Lower lobe of right lung (tissue), 2 donors: Measurements from ENCODE around the gene PTN. TPM values are rescaled to one million over a fixed set of nuclear protein-coding genes. Genes with fewer than 3 reads are reported as not detected.

Source experiments
- ATAC-seq, 2 donors: fragments of 200-7000 bp; cut with Tn5 transposase; one replicate each; pipeline ENCODE4 v1.9.1; 2020 to 2022; ENCODE audit warnings: mild to moderate bottlenecking in 2 of 2, moderate library complexity in 2 of 2
- DNase-seq: peaks from one replicate; pipeline ENCODE4 v3.0.0-alpha.2; 2020
- H3K27ac ChIP-seq: fragments of 200-600 bp; one replicate; pipeline ENCODE4 v1.8.0; 2022
- H3K27me3 ChIP-seq: fragments of 200-600 bp; one replicate; pipeline ENCODE4 v1.8.0; 2022; ENCODE audit warnings: low read depth
- H3K36me3 ChIP-seq: fragments of 200-600 bp; one replicate; pipeline ENCODE4 v1.8.0; 2022; ENCODE audit warnings: mild to moderate bottlenecking
- H3K4me1 ChIP-seq: fragments of 200-600 bp; one replicate; pipeline ENCODE4 v1.8.0; 2022
- H3K4me3 ChIP-seq: fragments of 200-600 bp; one replicate; pipeline ENCODE4 v1.8.0; 2022; ENCODE audit warnings: mild to moderate bottlenecking
- H3K9me3 ChIP-seq: fragments of 200-600 bp; one replicate; pipeline ENCODE4 v1.8.0; 2022
- intact Hi-C: fragments of 100-400 bp; cut with DNase I; formaldehyde crosslinking; loops from one replicate; pipeline ENCODE4 v1.11.0; 2022
- total RNA-seq: library from RNA; stranded (reverse); fragmentation: NEBNext Ultra II Directional; extraction: Animal tissue kit (Norgen Biotek cat#: 25700); gene quantifications from one replicate; pipeline ENCODE4 v1.2.1, GENCODE V29; 2021
- TF ChIP-seq, protein P1 (sequence below): fragments of 200-600 bp; IDR thresholded peaks from one replicate; pipeline ENCODE4 v1.8.0; 2022; ENCODE audit warnings: antibody characterized with exemption, mild to moderate bottlenecking
- donor health status: DM: no; HTN: yes; CAD: no; lungs with severe emphysema.

The PTN gene
- total RNA-seq, 1 donor from 2014 or later = 6.3 TPM

DNA sequence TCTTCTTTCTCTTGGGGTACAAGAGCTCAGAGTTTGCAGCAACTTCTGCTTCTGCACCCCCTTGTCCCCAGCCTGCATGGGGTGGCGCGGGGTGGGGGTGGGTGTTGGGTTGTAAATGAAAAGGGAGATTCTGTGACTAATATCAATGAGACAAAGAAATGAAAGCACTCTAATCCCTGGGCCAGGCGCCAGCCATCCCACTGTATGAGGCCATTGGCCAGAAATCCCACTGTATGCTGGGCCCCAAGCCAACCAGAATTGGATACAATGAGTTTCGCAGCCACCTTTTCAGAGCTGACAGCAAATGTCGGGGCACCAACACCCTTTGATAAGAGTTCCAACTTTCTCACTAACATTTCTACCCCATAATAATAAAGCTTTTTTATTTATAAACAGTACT is 10.9 kb upstream of the PTN start:
- H3K4me1 ChIP-seq = no peaks in the 10 kb centered on the region
- H3K36me3 ChIP-seq = no peaks in the 10 kb centered on the region
- DNase-seq (no peak), ATAC-seq (no peak)
- H3K27ac ChIP-seq = no peak overlapping the region
- TF ChIP-seq, protein P1, sequence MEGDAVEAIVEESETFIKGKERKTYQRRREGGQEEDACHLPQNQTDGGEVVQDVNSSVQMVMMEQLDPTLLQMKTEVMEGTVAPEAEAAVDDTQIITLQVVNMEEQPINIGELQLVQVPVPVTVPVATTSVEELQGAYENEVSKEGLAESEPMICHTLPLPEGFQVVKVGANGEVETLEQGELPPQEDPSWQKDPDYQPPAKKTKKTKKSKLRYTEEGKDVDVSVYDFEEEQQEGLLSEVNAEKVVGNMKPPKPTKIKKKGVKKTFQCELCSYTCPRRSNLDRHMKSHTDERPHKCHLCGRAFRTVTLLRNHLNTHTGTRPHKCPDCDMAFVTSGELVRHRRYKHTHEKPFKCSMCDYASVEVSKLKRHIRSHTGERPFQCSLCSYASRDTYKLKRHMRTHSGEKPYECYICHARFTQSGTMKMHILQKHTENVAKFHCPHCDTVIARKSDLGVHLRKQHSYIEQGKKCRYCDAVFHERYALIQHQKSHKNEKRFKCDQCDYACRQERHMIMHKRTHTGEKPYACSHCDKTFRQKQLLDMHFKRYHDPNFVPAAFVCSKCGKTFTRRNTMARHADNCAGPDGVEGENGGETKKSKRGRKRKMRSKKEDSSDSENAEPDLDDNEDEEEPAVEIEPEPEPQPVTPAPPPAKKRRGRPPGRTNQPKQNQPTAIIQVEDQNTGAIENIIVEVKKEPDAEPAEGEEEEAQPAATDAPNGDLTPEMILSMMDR = no peak
- H3K9me3 ChIP-seq = no peaks in the 10 kb centered on the region
- no peak overlapping the region for H3K4me3 ChIP-seq
- intact Hi-C loops = no loop called here
- no peaks in the 10 kb centered on the region for H3K27me3 ChIP-seq

DNA sequence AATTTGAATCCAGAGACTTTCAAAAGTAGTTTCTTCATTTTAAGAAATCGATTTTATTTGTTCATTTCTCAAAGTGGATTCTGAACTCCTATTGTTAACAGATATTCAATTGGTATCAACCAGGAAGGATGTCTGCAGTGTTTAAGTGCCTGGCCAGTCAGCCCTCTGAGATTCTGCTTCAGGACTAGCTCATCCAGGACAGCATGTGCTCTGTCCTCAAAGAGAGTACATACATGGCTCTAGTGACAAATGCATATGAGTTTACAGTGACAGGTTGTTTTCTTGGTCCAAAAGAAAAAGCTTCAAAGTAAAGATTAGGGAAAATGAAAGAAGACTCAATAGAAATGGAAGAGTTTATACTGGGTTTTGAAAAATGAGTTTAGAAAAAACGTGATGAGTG is 8.4 kb upstream of the PTN start:
- H3K27ac ChIP-seq = no peak overlapping the region
- H3K4me3 ChIP-seq = no peak overlapping the region
- intact Hi-C loops = no loop called here
- no peaks in the 10 kb centered on the region for H3K4me1 ChIP-seq
- no peaks in the 10 kb centered on the region for H3K9me3 ChIP-seq
- no peak for ATAC-seq
- TF ChIP-seq, protein P1 = no peak
- H3K27me3 ChIP-seq = no peaks in the 10 kb centered on the region
- DNase-seq = no peak
- H3K36me3 ChIP-seq = no peaks in the 10 kb centered on the region

DNA sequence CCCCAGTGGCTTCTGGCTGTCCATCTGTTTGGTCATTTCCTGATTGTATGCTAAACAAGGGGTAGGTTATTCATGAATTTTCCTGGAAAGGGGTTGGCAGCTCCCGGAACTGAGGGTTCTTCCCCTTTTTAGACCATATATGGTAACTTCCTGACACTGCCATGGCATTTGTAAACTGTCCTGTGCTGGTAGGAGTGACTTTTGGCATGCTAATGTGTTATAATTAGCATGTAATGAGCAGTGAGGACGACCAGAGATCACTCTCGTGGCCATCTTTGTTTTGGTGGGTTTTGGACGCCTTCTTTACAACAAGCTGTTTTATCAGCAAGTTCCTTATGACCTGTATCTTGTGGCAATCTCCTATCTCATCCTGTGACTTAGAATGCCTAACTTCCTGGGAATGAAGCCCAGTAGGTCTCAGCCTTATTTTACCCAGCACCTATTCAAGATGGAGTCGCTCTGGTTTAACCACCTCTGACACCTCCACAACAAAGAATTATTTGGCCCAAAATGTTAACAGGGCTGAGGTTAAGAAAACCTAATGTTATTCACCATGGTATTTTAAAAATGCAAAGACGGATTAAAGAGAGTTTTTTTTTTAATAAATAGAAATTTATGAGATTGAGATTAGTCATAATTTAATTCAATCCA is 2.4 kb upstream of the PTN start:
- DNase-seq (no peak), ATAC-seq (no peak)
- H3K36me3 ChIP-seq = no peaks in the 10 kb centered on the region
- H3K9me3 ChIP-seq = no peaks in the 10 kb centered on the region
- no peak overlapping the region for H3K27ac ChIP-seq
- H3K4me3 ChIP-seq = no peak overlapping the region
- no peaks in the 10 kb centered on the region for H3K4me1 ChIP-seq
- intact Hi-C loops = no loop called here
- H3K27me3 ChIP-seq = no peaks in the 10 kb centered on the region
- TF ChIP-seq, protein P1 = no peak

DNA sequence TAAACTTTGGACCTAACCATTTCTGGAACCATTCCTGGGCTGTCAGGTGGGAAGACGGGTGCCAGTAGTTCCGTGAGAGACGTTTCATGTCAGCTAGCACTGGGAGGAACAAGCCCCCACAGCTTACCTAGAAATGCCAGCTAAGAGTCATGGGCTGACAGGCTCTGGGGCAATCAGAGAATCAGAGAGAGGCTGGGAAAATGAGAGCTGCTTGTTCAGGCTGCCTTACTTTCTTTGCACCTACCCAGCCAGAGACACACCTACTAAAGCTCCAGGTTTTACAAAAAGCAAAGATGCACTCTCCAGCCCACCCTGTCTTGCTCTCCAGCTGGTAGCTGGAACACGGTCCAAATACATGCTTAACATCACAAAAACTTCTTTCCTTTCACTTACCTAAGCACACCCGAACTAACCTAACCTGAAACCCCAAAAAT is 688 bp downstream of the PTN start:
- H3K27ac ChIP-seq = no peak overlapping the region
- no peaks in the 10 kb centered on the region for H3K36me3 ChIP-seq
- DNase-seq = no peak
- H3K27me3 ChIP-seq = no peaks in the 10 kb centered on the region
- peak in 1 of 2 donors; percentile 14 for ATAC-seq
- TF ChIP-seq, protein P1 = no peak
- peak overlapping the region; percentile 32 for H3K4me3 ChIP-seq
- no peaks in the 10 kb centered on the region for H3K4me1 ChIP-seq
- intact Hi-C loops = no loop called here
- H3K9me3 ChIP-seq = no peaks in the 10 kb centered on the region

DNA sequence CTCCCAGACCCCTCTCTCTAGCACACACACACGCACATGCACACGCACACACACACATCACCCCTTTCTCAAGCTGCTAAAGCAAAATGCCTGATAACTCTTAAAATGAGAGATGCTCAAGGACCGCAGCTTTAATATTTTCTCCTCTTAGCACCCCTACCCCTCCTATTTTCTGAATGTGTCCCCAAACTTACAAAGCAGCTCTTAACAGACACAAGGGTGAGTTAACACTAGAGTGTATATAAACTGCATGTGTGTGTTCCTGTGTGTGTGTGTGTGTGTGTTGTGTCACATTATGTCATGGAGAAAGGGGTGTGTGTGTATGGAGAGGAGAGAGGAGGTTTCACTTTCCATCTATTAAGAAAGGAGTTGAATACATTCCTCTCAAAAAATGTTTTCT is 1.3 kb downstream of the PTN start:
- intact Hi-C loops = no loop called here
- no peaks in the 10 kb centered on the region for H3K4me1 ChIP-seq
- H3K9me3 ChIP-seq = no peaks in the 10 kb centered on the region
- H3K36me3 ChIP-seq = no peaks in the 10 kb centered on the region
- no peak for ATAC-seq
- DNase-seq = no peak
- H3K27me3 ChIP-seq = no peaks in the 10 kb centered on the region
- no peak overlapping the region for H3K27ac ChIP-seq
- no peak overlapping the region for H3K4me3 ChIP-seq
- TF ChIP-seq, protein P1 = no peak
